ENCODE measurements around the gene CDC42EP5. TPM values are rescaled to one million over a fixed set of nuclear protein-coding genes. Genes with fewer than 3 reads are reported as not detected.

Gene CDC42EP5
- total and polyA plus RNA-seq, 10 of the 15 experiments (the other 5 are each of a cell fraction or from before 2014, with no cell fraction given): 0.42 to 1.8 (median 1.4) TPM; not detected in 6

- intact Hi-C loops (cut with micrococcal nuclease; ENCODE audit: unreplicated experiment): loop anchor here (1.0 kb wide), 1 partner anchor 14 kb away; the partner anchor contains the start of gene LENG9
- peak; percentile 95 for DNase-seq (ENCODE audit: low read depth, low spot score)
- Histone ChIP-seq H4K20me1 (ENCODE audit: control insufficient read depth, insufficient read depth) (peaks cover 7% of the 10 kb centered on the region), H3K79me2 (ENCODE audit: control insufficient read depth, insufficient read depth, low read length) (peaks cover 56% of the 10 kb centered on the region), H3K4me2 (ENCODE audit: control insufficient read depth, insufficient read depth) (peak within 1 kb of the TSS; percentile 89), H3K9ac (ENCODE audit: control insufficient read depth, insufficient read depth, low read length) (peak within 1 kb of the TSS; percentile 92), H3K4me1 (ENCODE audit: control insufficient read depth, insufficient read depth, low read length) (no peaks in the 10 kb centered on the region), H3K27me3 (replicated peaks in 1 of 2; ENCODE audit: control insufficient read depth in 2 of 2, insufficient read depth in 2 of 2, low read length in 1 of 2) (no peaks in the 10 kb centered on the region), H3K9me3 (replicated peaks; ENCODE audit: control insufficient read depth, insufficient read depth, low read length) (no peaks in the 10 kb centered on the region), H3K27ac (ENCODE audit: control insufficient read depth, insufficient read depth) (peak within 1 kb of the TSS; percentile 93), H2AFZ (ENCODE audit: control insufficient read depth, low read depth, low read length) (peak within 1 kb of the TSS; percentile 90), H3K4me3 (peak within 1 kb of the TSS; percentile 90), H3K36me3 (ENCODE audit: control insufficient read depth in 2 of 2, insufficient read depth in 2 of 2, low read length in 1 of 2) (peaks cover 13 to 16% of the 10 kb centered on the region in 2 experiments)
- ChIA-PET POLR2A (interaction anchor here (0.5 to 1.6 kb wide), 14 partner anchors 10 to 338 kb away, joined by 3 to 16 read pairs (median 4); partner anchors contain the start of genes CNOT3, LENG9 and MBOAT7), RAD21 (ENCODE audit: unreplicated experiment) (interaction anchor here (0.6 to 1.6 kb wide), 4 partner anchors 14 to 80 kb away, joined by 3 to 12 read pairs (median 4); partner anchors contain the start of gene LENG9), SMC1A (ENCODE audit: uncharacterized antibody, unreplicated experiment) (interaction anchor here (0.6 to 1.3 kb wide), 5 partner anchors 15 to 226 kb away, joined by 3 to 5 read pairs (median 3); partner anchors contain the start of gene LENG9), CTCF (interaction anchor here (0.7 to 1.5 kb wide), 9 partner anchors 10 to 60 kb away, joined by 3 to 9 read pairs (median 4); partner anchors contain the start of gene LENG9)
- ATAC-seq: peak; percentile 92
- in situ Hi-C loops (cut with MboI): no loop called here
- under 1% methylated on average over 93 of the region's 96 CpGs for WGBS (ENCODE audit: insufficient coverage, insufficient replicate concordance, low lambda C conversion rate, missing lambda C conversion rate)
- BruUV-seq (replicated peaks): no TSS peak
- FAIRE-seq: peak; percentile 98
- peak; percentile 90 for TF ChIP-seq HDGF (IDR thresholded peaks at IDR 0.05)
- peak; percentile 22; the same call in 1 of the 2 replicates for TF ChIP-seq BMI1 (IDR thresholded peaks at IDR 0.05; ENCODE audit: borderline replicate concordance)
- TF ChIP-seq NFIC (IDR thresholded peaks at IDR 0.05; ENCODE audit: low read depth, low read length): no peak
- TF ChIP-seq POU2F2 (IDR thresholded peaks at IDR 0.05; ENCODE audit: borderline replicate concordance, low read depth, low read length): peak; percentile 71; the same call in 1 of the 3 replicates
- TF ChIP-seq ZNF384 (IDR thresholded peaks at IDR 0.05; ENCODE audit: borderline replicate concordance, low read depth, low read length): peak; percentile 82
- TF ChIP-seq MYC (IDR thresholded peaks at IDR 0.05; ENCODE audit: insufficient read depth, insufficient read length, insufficient replicate concordance, low read length, severe bottlenecking): peak; percentile 83
- peak; percentile 99 for TF ChIP-seq ZNF687 (IDR thresholded peaks at IDR 0.05)
- TF ChIP-seq TAF1 (IDR thresholded peaks at IDR 0.05; ENCODE audit: borderline replicate concordance, low read depth, low read length): peak; percentile 79; the same call in 1 of the 2 replicates
- no peak for TF ChIP-seq TCF7 (IDR thresholded peaks at IDR 0.05; ENCODE audit: borderline replicate concordance)
- TF ChIP-seq POLR2A (IDR thresholded peaks at IDR 0.05; ENCODE audit: low read depth, low read length): peak; percentile 96
- TF ChIP-seq, protein P1, sequence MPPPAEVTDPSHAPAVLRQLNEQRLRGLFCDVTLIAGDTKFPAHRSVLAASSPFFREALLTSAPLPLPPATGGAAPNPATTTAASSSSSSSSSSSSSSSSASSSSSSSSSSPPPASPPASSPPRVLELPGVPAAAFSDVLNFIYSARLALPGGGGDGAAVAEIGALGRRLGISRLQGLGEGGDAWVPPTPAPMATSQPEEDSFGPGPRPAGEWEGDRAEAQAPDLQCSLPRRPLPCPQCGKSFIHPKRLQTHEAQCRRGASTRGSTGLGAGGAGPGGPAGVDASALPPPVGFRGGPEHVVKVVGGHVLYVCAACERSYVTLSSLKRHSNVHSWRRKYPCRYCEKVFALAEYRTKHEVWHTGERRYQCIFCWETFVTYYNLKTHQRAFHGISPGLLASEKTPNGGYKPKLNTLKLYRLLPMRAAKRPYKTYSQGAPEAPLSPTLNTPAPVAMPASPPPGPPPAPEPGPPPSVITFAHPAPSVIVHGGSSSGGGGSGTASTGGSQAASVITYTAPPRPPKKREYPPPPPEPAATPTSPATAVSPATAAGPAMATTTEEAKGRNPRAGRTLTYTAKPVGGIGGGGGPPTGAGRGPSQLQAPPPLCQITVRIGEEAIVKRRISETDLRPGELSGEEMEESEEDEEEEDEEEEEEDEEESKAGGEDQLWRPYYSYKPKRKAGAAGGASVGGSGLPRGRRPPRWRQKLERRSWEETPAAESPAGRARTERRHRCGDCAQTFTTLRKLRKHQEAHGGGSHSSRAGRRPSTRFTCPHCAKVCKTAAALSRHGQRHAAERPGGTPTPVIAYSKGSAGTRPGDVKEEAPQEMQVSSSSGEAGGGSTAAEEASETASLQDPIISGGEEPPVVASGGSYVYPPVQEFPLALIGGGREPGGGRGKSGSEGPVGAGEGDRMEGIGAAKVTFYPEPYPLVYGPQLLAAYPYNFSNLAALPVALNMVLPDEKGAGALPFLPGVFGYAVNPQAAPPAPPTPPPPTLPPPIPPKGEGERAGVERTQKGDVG (CRISPR knock-in tag; IDR thresholded peaks at IDR 0.05): 0 out of 2 replicates have a peak, but pooled peaks have one; percentile 39
- TF ChIP-seq SMAD1 (IDR thresholded peaks at IDR 0.05; ENCODE audit: low read depth, partially characterized antibody): no peak
- TF ChIP-seq SMARCA5 (IDR thresholded peaks at IDR 0.05): peak; percentile 85
- peak; percentile 24 for TF ChIP-seq MEF2B (IDR thresholded peaks at IDR 0.05; ENCODE audit: partially characterized antibody, poor library complexity, severe bottlenecking)
- TF ChIP-seq SIX5 (IDR thresholded peaks at IDR 0.05; ENCODE audit: low read depth, low read length, severe bottlenecking): peak; percentile 23
Measured at GRCh38 chr19:54448774-54449700, 24.1 kb downstream of the CDC42EP5 start, which contains the start of gene LENG8. Gene LENG8, plus strand, starts transcription at chr19:54449199. Its CDS starts 2,146 bp downstream, at chr19:54451345.

Data from GM12878 (cell line).